Neural crest cell (in vitro differentiated cells): ENCODE results near the gene NCR2. TPM values are rescaled to one million over a fixed set of nuclear protein-coding genes. Genes with fewer than 3 reads are reported as not detected.
A peak's percentile ranks its signal among the peaks of the same experiment; 100 is the strongest.

Experiments
- DNase-seq: peaks from one replicate; pipeline ENCODE4 v3.0.0; 2021; ENCODE audit warnings: low read depth, mixed read lengths, low spot score
- H3K27ac Mint-ChIP-seq: one replicate; pipeline ENCODE4 v1.8.0; 2021; ENCODE audit warnings: mild to moderate bottlenecking, mixed read lengths; ENCODE audit not compliant: unreplicated experiment
- H3K27me3 Mint-ChIP-seq: 2 replicates; pipeline ENCODE4 v1.8.0; 2021; ENCODE audit warnings: low read depth, mild to moderate bottlenecking, mixed read lengths
- H3K36me3 Mint-ChIP-seq: 2 replicates; pipeline ENCODE4 v1.8.0; 2021; ENCODE audit warnings: low read depth, mild to moderate bottlenecking, mixed read lengths
- H3K4me1 Mint-ChIP-seq: 2 replicates; pipeline ENCODE4 v1.8.0; 2021; ENCODE audit warnings: mixed read lengths
- H3K4me3 Mint-ChIP-seq: one replicate; pipeline ENCODE4 v1.8.0; 2021; ENCODE audit warnings: mild to moderate bottlenecking, mixed read lengths
- H3K9me3 Mint-ChIP-seq: 2 replicates; pipeline ENCODE4 v1.8.0; 2021; ENCODE audit warnings: mixed read lengths
- total RNA-seq: library from RNA; stranded (reverse); gene quantifications from 2 replicates; pipeline ENCODE4 v1.2.1, GENCODE V29; 2021
- TF ChIP-seq, protein P1 (sequence below): fragments of 200-600 bp; sonication (generic); conservative IDR thresholded peaks from 2 replicates; pipeline ENCODE4 v1.5.0; 2021; ENCODE audit warnings: antibody characterized with exemption, mild to moderate bottlenecking

The NCR2 gene
- total RNA-seq, 1 donor from 2014 or later = not detected

- peaks cover 5% of the 10 kb centered on the region for H3K4me1 Mint-ChIP-seq
- DNase-seq = no peak
- peaks cover 37% of the 10 kb centered on the region for H3K27me3 Mint-ChIP-seq
- peaks cover 11% of the 10 kb centered on the region for H3K9me3 Mint-ChIP-seq
- H3K4me3 Mint-ChIP-seq = no peak overlapping the region
- peaks cover 3% of the 10 kb centered on the region for H3K36me3 Mint-ChIP-seq
- TF ChIP-seq, protein P1, sequence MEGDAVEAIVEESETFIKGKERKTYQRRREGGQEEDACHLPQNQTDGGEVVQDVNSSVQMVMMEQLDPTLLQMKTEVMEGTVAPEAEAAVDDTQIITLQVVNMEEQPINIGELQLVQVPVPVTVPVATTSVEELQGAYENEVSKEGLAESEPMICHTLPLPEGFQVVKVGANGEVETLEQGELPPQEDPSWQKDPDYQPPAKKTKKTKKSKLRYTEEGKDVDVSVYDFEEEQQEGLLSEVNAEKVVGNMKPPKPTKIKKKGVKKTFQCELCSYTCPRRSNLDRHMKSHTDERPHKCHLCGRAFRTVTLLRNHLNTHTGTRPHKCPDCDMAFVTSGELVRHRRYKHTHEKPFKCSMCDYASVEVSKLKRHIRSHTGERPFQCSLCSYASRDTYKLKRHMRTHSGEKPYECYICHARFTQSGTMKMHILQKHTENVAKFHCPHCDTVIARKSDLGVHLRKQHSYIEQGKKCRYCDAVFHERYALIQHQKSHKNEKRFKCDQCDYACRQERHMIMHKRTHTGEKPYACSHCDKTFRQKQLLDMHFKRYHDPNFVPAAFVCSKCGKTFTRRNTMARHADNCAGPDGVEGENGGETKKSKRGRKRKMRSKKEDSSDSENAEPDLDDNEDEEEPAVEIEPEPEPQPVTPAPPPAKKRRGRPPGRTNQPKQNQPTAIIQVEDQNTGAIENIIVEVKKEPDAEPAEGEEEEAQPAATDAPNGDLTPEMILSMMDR = no peak
- H3K27ac Mint-ChIP-seq = no peak overlapping the region
These were observed 9.5 kb downstream of the NCR2 start for GRCh38 chr6:41344876-41345275.

- peaks cover 48% of the 10 kb centered on the region for H3K27me3 Mint-ChIP-seq
- no peak for DNase-seq
- peaks cover 5% of the 10 kb centered on the region for H3K4me1 Mint-ChIP-seq
- H3K9me3 Mint-ChIP-seq = peaks cover 11% of the 10 kb centered on the region
- TF ChIP-seq, protein P1 = no peak
- H3K27ac Mint-ChIP-seq = no peak overlapping the region
- H3K36me3 Mint-ChIP-seq = peaks cover 3% of the 10 kb centered on the region
- H3K4me3 Mint-ChIP-seq = no peak overlapping the region
These were observed 10.5 kb downstream of the NCR2 start for GRCh38 chr6:41345901-41346300.

- Mint-ChIP-seq H3K27ac (peak overlapping the region; percentile 20), H3K4me1 (peaks cover 5% of the 10 kb centered on the region), H3K4me3 (no peak overlapping the region), H3K27me3 (peaks cover 52% of the 10 kb centered on the region), H3K36me3 (peaks cover 3% of the 10 kb centered on the region), H3K9me3 (peaks cover 11% of the 10 kb centered on the region)
- DNase-seq = no peak
- TF ChIP-seq, protein P1 = no peak
These were observed 11.0 kb downstream of the NCR2 start for GRCh38 chr6:41346441-41346840.

- H3K36me3 Mint-ChIP-seq = peaks cover 3% of the 10 kb centered on the region
- no peak for DNase-seq
- H3K4me1 Mint-ChIP-seq = peaks cover 5% of the 10 kb centered on the region
- H3K4me3 Mint-ChIP-seq = no peak overlapping the region
- H3K27ac Mint-ChIP-seq = no peak overlapping the region
- H3K27me3 Mint-ChIP-seq = peaks cover 56% of the 10 kb centered on the region
- TF ChIP-seq, protein P1 = no peak
- H3K9me3 Mint-ChIP-seq = peaks cover 11% of the 10 kb centered on the region
These were observed 12.1 kb downstream of the NCR2 start for GRCh38 chr6:41347378-41348050.

DNA sequence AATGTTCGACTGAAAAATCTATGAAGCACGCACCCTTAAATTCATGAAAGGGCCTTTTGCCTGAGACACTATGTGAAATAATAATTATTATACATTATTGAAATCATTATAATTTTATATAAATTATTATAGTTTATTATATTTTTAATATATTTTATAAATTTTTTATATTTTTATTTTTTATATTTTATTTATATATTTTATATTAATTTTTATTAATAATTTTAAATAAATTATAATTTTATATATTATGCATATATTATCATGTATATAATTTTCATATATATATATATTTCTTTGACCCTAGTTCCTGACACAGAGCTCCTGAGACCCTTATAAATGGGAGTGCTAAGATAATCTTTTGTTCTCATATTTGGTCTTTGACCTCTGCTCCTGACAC lies 13.5 kb downstream of the NCR2 start:
- Mint-ChIP-seq H3K27me3 (peaks cover 65% of the 10 kb centered on the region), H3K9me3 (peaks cover 11% of the 10 kb centered on the region), H3K27ac (no peak overlapping the region), H3K4me1 (peaks cover 5% of the 10 kb centered on the region), H3K4me3 (no peak overlapping the region), H3K36me3 (peaks cover 3% of the 10 kb centered on the region)
- TF ChIP-seq, protein P1 = no peak
- no peak for DNase-seq
